Esophagus squamous epithelium (tissue), 4 donors: ENCODE results near the gene PXMP2.

Source experiments
- POLR2A ChIP-seq, 4 donors: fragments of 450-650 bp; IDR thresholded peaks; one replicate each; pipeline ENCODE4 v1.6.1; 2017; ENCODE audit warnings: antibody characterized with exemption in 4 of 4, mild to moderate bottlenecking in 4 of 4, moderate library complexity in 3 of 4
- TF ChIP-seq, protein P1 (sequence below), 6 experiments: fragments of 450-650 bp in 4 of 6; fragments of 200-600 bp in 2 of 6; sonication (generic) in 2 of 6; IDR thresholded peaks; one replicate each; pipeline ENCODE4 v1.5.1; 2016 to 2019; ENCODE audit warnings: antibody characterized with exemption in 6 of 6, mild to moderate bottlenecking in 4 of 6, moderate library complexity in 4 of 6

DNA sequence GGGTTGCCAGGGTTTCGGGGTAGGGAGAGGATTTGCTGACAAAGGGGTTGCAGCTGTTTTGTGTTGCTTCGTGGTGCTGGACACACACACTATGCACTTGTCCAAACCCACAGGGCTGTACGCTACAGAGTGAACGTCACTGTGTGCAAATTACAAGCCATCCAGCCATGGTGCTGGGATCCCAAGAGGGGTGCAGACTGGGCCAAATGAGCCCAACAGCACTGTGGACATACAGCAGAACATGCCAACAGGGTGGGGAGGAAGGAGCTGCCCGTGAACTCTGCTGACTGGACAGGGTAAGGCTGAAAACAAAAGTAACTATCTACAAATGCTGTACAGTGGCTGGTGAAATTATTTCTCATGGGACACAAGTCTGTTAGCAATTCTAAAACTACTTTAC lies 25.4 kb upstream of the PXMP2 start:
- TF ChIP-seq, protein P1, sequence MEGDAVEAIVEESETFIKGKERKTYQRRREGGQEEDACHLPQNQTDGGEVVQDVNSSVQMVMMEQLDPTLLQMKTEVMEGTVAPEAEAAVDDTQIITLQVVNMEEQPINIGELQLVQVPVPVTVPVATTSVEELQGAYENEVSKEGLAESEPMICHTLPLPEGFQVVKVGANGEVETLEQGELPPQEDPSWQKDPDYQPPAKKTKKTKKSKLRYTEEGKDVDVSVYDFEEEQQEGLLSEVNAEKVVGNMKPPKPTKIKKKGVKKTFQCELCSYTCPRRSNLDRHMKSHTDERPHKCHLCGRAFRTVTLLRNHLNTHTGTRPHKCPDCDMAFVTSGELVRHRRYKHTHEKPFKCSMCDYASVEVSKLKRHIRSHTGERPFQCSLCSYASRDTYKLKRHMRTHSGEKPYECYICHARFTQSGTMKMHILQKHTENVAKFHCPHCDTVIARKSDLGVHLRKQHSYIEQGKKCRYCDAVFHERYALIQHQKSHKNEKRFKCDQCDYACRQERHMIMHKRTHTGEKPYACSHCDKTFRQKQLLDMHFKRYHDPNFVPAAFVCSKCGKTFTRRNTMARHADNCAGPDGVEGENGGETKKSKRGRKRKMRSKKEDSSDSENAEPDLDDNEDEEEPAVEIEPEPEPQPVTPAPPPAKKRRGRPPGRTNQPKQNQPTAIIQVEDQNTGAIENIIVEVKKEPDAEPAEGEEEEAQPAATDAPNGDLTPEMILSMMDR (IDR thresholded peaks at IDR 0.05): no peak
- no peak for TF ChIP-seq POLR2A (IDR thresholded peaks at IDR 0.05)
